Embryonic facial prominence (tissue), 1 donor: ENCODE data around the gene ARPC5.
A peak's percentile ranks its signal among the peaks of the same experiment; 100 is the strongest.
"Not testable (repeated sequence)": the region's sequence is repeated elsewhere in the genome, so short reads cannot be mapped to it uniquely, and the experiment has no call there.

ENCODE experiments used
- DNase-seq: peaks from one replicate; pipeline ENCODE4 v3.0.0-alpha.2; 2016; ENCODE audit errors: extremely low spot score

The ARPC5 gene

DNA sequence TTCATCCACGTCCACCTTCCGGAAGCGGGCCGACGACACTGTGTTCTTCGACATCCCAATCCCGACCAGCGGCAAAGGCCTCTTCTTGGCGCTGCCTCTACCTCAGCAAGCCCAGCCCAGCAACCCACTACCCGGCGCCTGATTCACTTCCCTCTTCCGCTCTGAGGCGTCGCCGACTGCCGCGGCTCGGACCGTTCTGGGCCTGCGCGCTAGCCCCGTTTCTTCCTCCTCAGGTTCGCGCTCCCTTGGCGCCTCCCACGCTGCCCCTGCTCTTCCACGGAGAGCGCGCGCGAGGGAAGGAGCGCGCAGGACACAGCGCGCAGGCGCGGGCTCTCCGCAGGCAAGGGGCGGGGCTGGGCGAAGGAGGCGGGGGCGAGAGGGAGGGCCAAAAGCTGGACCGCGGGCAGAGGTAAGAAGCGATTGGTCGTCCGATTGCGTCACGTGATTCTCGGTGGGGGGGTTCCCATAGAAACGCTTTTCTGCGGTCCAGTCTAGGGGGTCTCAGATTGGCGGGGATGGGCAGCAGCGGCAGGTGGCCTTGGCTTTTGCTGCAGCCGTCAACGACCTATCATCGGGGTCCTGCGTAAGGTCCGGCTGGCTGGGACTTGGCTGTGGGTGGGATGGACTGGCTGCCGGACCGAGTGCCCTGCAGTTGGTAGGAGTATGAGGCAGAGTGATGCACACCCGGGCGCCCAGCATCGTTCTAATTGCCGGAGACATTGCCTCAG lies at the start of gene ARPC5:
ARPC5 (minus strand) TSS at position 178 of the 728 bp plus-strand sequence; CDS start at position 54, 124 bp downstream.
- peak; percentile 94 for DNase-seq

DNA sequence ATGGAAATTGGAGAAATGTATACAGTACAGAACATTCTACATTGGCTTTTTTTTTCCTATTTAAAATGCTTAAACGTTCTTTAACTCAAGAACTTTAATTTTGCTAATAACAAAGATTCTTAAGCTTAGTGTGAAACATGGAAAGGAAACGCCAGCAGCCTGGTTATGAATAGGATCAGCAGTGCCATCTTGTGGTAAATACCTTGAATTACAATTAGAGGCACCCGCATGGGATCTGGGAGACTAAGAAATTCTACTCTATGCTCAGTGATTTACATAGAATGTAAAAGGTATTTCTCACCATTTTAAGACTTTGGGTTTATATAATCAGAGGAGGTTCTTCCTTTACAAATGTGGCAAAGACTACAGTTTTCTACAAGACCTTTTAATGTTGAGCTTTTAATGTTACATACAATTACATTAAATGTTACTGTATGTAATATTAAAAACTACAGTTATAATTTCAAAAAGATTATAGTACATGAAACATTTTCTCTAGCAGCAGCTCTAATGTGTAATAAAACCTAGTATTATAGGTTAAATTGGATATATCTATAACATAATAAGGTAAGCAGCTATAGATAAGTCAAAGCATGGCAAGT lies 49.6 kb upstream of the ARPC5 start:
- no peak for DNase-seq

DNA sequence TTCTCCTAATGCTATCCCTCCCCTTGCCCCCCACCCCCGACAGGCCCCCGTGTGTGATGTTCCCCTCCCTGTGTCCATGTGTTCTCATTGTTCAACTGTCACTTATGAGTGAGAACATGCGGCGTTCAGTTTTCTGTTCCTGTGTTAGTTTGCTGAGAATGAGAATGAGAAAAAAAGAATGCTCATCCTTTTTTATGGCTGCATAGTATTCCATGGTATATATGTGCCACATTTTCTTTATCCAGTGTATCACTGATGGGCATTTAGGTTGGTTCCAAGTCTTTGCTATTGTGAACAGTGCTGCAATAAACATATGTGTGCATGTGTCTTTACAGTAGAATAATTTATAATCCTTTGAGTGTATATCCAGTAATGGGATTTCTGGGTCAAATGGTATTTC lies 43.8 kb upstream of the ARPC5 start:
- not testable (repeated sequence) for DNase-seq

DNA sequence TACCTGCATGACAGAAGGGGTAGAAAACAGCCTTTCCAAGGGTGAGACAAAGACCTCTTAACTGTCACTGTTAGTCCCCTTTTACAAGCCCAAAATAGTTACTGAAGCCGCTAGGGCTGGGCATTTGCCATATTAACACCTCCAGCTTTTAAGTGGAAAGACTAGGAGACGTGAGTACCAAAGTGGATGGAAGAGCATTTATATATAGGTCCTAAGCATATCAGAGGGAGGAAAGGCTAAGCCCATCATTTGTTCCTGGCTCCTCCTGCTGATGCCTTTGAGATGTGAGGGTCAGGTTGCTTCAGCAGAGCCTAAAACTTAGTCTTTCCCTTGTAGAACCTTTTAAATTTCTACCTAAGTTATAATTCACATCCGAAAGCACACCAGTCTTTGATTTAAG lies 43.2 kb upstream of the ARPC5 start:
- no peak for DNase-seq

DNA sequence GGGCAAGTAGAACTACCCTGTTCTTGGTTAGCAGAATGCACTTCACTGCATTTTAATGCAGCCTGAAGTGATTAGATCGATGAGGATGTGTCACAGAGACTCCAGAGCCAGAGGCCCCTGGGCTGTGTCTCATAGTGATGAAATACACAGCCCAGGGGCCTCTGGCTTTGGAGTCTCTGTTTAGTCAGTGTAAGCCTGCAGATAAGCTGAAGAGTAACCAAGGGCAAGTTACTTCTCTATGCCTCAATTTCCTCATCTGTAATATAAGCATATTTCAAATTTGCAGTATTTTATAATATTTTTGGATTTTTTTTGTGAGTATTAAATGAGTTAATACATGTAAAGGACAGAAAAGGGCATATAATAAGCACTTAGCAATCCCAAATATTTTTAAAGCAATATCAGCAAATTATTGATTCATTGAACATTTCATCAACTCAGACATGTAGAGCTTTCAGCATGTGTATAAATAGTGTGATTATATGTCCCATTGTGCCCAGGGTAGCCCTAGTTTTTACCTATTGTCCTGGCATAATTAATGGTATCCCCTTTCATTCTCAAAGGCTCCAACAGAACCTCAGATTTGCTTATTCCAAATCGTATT lies 41.1 kb upstream of the ARPC5 start:
- no peak for DNase-seq

DNA sequence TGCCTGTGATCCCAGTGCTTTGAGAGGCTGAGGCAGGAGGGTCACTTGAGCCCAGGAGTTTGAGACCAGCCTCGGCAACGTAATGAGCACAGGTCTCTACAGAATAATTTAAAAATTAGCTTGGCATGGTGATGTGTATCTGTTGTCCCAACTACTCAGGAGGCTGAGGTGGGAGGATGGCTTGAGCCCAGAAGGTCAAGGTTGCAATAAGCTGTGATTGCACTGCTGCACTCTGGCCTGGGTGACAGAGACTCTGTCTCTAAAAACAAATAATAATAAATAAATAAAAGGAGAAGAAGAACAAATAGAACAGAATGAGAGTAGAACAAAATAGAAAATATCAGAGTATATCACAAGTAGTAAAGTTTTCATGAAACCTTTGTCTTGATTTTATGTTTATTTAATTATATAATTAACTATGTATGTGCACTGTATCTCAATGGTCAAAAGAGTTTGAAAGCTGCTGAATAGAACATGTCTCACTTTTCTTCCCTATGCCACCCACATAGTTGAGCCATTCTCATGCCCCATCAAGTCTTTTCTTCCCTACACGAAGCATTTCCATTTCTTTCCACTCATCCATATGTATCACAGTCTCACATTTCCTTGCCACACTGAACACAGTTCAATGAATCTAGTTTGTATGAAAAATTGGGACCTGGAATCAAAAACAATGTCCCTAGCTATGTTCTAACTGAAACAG lies 40.5 kb upstream of the ARPC5 start:
- no peak for DNase-seq

DNA sequence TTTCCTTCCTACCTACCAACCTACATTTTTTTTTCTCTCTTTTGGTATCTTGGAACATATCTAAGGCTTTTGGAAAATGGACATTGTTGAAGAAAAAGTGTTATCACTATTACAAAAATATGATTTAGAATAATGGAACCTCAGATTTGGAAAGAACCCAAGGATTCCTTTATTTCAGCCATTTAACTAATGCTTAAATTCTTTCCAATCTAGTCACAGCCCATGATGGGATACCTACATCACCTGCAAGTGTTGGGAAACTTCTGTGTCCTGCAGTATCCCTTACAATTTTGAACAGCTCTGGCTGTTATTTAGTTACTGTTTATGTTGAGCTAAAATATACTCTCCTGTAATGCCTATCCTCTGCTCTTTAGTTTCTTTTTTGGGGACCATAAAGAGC lies 39.8 kb upstream of the ARPC5 start:
- no peak for DNase-seq

DNA sequence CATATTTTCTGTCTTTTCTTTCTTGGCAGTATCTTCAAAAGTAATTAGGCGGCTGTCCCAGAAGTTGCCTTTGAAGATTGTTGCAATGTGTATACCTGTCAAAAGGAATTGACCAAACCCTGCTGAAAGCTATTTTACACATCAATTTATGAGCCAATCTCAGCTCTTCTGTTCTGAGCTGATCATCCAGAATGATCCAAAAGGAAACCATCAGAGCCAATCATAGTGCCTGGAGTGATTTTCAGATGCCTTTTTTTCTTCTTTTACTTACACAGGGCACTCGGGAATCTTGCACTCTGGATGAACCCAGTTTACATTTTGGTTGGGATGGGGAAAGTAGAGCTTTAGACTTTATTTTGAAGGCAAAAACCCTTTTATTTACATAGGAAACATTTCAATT lies 39.3 kb upstream of the ARPC5 start:
- peak; percentile 47 for DNase-seq

DNA sequence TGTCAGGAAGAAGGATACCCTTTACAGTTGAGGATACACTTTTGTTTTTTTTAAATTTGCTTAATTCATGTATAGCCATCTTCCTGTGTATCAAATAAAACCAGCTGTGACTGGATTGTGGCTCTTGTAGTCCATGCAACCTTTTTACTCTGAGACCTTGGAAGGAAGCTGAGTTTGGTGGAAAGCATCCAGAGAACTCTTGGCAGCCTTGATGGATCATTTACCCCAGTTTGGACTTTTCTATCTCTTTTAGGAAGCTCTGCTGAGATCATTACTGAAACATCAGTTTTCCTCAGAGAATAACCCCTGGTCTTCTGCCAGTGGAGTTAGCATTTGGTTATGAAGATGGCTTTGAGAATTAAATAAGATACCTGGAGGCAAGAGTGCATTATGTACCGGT lies 38.8 kb upstream of the ARPC5 start:
- no peak for DNase-seq

DNA sequence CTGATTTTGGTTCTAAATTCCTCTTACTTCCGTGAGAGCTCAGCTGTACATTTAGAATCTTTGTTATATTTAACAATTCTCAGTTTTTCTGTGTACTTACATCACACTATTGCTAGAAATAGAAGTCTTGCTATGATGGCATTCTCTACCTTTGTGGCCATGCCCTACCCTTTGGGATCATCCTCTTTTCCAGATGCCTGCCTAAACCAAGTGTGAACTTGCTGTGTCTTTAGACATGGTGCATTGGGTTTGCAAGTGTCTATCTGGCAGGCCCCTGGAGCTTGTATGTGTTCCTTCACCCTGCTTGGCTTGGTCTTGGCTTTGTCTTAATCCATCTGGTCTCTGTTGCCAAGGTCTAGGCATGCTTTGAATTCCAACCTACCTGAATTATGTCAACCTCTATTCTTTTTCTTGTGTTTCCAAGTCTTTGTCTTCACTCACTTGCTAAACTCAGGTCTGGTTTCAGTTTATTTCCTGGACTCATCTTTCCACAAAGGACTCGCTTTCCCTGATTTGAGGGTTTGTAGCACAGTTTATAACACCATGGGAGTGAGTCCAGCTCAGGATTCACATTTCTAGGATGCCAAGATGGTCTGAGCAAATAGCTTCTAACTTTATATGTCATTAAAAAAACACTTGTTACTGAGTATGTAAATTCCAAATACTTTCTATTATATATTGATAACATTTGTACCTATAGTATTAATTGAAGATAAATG lies 38.2 kb upstream of the ARPC5 start:
- DNase-seq = no peak

DNA sequence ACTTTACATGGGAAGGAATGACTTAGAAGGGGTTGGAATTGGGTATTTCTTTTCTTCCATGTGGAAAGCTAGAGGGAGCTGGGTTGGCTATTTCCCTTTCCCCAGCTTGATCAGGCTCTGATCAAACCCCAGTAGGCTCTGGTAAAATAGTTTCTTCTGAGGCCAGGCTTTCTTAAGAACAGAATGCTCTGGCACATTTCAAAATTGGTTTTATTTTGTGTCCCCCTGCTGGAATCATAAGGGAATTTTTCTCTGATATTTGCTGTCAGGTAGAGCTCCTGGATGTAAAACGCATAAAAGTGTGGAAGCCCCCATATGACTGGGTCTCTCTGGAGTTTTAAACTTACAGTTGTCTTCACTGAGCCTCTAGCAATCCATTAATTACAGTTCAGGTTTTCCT lies 34.6 kb upstream of the ARPC5 start:
- DNase-seq = no peak

DNA sequence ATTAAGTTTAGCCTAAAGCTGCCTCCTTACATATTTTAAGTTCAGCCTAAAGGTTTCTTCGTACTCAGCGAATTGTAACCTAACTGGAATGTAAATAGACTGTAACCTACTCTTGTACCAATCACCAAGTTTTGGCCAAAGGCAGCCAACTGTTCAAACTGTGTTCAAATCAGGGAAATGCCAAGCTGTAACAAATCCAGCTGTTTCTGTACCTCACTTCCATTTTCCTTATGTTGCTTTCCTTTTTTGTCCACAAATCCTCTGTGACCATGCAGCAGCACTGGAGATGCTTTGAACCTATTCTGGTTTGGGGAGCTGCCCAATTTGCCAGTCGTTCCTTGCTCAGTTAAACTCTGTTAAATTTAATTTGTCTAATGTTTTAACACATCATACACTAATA lies 20.8 kb upstream of the ARPC5 start:
- DNase-seq = no peak

DNA sequence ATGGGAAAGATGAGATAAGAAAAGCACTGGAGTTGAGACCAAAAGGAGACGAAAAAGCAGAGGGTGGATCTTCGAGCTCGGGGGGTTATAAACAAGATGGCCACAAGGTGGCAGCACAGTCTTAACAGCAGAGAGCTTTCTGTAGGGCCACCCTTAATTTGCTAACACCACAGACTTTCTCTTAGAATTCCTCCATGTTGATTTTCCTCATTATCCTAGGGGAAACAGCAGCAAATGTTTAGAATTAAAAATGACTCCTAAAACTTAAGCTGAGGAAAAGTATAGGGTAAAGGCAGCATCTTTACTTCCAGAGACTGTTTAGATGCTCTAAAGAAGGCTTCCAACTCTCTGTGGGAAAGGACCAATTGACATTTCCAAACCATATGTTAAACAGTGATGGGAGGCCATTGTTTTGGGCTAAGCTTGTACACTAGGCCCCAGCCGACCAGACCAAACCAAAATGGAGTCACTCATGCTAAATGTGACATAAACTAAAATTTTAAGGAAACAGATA lies 20.0 kb upstream of the ARPC5 start:
- peak; percentile 81 for DNase-seq

DNA sequence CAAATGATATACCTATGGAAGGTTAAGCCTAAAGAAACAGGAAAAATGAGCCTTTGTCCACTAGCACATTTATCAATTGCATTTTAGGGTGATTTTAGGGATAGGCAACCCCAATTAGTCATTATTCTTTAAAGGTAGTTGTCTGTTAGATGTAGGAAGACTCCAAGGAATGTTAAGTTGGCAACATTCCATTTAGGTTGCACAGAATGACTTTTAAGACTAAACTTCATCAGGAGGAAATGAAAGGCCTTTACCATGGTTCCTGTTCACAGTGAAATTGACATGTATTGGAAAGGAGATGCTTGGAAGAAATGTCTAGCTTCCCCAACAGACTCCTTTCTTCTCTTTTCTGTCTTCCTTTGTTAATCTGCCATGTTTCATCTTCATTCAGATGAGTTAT lies 19.1 kb upstream of the ARPC5 start:
- no peak for DNase-seq

DNA sequence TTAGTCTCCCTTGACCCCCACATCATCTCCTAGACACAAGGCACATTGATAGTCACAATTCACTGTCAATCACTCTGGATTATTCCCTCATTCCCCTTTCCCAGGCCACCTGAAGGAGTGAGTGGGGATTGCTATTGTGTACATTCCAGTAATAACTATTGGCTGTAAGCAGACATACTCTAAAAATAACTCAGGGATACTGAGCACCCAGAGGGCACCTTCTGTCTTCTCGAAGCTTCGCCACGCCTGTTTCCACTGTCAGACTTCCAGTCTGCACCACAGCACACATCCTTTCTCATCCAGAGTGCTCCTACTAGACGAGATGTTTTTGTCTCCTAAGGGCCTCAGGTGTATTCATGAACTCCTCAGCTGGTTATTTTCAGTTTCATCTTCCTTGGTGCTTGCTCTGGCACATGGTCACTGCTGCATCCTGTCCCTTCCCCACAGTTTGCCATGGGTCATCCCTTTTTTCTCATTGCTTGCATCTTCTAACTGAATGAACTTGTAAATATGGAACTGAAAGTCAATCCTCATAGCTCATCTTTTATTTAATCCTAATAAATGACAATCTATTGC lies 18.4 kb upstream of the ARPC5 start:
- DNase-seq = no peak

DNA sequence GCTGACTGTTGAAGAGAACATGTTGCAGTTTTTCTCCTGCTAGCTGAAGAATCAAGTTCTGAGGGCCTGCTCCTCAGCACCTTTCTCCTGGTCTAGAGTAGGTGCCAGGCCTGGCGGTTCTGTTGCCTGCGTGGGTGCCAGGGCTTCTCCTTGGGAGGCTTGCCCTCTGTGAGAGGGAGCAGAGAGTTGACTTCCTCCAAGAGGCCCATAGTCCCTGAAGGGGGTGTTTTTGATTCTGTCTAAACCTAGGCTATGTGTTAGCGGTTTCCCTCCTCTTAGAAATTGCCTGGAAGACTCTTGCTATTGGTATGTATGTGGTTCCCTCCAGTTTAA lies 17.8 kb upstream of the ARPC5 start:
- DNase-seq = no peak

DNA sequence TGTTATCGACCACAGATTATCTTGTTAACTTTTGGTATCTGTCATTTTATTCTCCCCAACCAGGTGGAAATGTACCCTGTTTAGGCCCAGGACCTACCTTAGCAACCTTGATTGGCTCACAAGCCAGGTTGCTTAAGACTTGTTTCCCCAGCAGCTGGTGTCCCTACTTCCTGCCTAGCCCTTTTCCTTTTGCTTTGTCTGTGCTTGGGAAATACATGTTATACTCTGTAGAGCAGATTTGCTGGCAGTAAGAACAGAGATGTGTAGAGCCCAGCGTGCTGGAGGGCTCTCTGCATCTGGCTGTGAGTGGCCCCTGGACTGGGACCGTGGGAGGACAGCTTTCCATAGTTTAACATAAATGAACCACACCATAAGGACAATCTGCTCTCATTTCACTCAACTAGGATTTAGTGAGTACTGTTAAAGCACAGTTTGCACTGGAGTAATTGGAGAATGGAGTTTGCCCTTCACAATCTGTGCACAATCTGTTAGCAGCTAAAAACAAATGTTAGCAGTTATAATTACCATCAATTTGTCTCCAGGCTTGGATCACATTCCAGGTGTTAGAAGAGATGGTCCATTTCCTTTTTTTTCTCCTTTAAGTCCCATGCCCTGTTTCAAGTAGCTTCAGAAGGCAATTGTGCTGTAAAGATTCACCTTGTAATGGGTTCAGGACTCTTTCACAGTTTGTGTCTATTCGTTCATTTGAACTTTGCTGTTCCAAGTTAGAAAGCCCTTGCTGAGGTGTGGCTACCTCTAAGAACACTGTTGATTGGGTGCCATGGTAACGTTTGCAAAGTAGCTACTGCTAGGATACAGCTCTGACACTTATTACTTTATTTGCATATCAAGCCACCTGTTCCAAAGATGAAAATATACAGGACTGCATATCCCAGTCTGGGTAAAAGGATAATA lies 17.2 kb upstream of the ARPC5 start, which contains the start of gene APOBEC4:
APOBEC4 (minus strand) TSS at position 770 of the 915 bp plus-strand sequence. CDS start 4,535 bp downstream, outside the sequence.
- no peak for DNase-seq

DNA sequence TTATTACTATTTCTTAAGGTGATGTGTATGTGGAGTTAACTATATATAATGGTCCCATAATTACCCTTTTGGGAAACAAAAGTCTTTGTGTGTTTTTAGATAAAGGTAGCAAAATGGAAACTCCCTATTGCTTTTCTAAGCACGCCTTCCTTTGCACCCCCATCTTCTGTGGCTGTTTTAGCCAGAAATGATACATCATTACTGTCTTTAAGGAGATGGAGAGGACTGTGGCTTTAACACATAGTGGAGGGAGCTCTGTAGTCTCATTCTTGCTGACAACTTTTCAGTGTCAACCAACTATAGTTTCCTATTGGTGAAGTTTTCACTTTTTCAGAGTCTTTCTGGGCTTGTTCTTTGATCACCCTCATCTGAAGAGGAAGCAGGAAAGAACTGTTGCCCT lies 16.5 kb upstream of the ARPC5 start:
- no peak for DNase-seq

DNA sequence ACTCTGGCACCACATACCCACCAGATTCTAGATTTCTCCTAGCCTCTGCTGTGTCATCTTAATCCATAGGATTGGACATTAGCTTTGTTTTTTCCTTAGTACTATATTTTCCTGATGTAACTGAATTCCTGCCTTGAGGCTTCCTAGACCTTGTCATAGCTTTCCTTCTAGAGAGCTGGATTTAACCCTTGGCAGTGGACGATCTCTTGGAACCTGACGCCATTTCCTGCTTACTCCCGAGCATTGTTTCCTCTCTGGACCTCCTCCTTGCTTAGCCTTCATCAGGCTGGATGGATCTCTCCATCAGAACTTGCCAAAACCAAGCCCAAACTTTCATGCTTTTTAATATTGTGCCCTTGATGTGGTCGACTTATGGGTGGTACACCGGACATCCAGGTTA lies 16.0 kb upstream of the ARPC5 start:
- DNase-seq = no peak

DNA sequence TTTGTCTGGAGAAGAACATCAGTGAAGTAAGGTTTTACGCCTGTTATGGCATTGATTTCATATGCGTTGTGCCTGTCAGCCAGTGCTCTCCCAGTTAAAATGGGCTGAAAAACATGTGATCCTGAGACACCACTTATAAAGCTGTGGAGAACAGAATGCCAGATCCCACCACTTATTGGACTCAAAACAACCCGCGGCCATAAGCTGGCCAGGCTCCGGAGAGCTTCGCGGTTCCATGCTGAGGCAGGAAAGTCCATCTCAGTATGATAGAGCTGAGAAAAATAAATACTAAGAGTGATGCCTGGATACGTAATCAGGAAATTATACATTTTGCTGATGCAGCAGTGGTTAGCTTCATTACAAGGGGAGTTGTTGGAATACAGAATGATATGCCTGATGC lies 12.5 kb upstream of the ARPC5 start:
- no peak for DNase-seq
